Fibroblast of upper back skin (primary cell): ENCODE measurements around the gene LBR.
"Not testable (repeated sequence)": the region's sequence is repeated elsewhere in the genome, so short reads cannot be mapped to it uniquely, and the experiment has no call there.

Experiments used
- DNase-seq: peaks from one replicate; pipeline ENCODE4 v3.0.0-alpha.2; 2013

The LBR gene

GRCh38 chr1:225427235-225428067 lies at the start of gene LBR:
TSS of gene LBR (minus strand) at chr1:225428038. CDS start at chr1:225424075, 3,963 bp downstream.
- peak; percentile 21 for DNase-seq

- no peak for DNase-seq
These were observed 49.6 kb upstream of the LBR start for GRCh38 chr1:225477296-225477911.

- peak; percentile 40 for DNase-seq
These were observed 48.7 kb upstream of the LBR start for GRCh38 chr1:225476538-225476988.

GRCh38 chr1:225476100-225476511 lies 48.3 kb upstream of the LBR start:
- DNase-seq, result no peak

DNA sequence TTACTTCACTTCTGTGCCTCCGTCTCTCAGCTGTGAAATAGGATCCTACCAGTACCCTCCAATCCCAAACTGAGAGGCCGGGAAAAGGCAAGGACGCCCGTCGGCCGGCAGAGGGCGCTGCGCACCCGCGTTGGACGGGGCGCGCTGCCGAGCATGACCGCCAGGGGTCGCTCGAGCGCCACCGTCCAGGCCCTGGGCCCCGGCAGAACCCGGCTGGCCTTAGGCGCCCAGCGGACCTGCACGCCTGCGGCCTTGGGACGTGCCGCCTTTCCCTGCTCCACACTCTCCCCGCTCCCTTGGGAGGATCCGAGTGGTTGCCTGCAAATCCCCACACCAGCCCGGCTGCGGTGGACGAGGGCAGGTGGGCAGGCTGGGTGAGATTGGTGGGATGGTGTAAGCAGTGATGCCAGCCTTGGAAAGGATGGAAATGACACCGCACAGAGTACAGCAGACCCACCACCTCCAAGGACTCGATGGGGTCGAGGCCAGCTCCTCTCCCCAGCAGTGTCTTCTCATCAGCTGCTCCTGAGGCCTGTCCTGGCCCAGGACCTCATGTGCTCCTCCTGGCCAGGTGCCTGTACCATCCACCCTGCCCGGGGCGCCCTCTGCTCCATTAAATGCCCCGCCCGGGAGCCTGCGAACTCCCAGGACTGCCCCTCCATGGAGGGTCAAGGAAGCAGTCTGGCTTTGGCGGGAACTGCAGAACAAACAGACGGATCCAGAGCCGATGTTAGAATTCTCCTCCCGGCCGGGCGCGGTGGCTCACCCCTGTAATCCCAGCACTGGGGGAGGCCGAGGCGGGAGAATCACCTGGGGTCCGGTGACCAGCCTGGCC lies 47.4 kb upstream of the LBR start:
- peak; percentile 49 for DNase-seq

DNA sequence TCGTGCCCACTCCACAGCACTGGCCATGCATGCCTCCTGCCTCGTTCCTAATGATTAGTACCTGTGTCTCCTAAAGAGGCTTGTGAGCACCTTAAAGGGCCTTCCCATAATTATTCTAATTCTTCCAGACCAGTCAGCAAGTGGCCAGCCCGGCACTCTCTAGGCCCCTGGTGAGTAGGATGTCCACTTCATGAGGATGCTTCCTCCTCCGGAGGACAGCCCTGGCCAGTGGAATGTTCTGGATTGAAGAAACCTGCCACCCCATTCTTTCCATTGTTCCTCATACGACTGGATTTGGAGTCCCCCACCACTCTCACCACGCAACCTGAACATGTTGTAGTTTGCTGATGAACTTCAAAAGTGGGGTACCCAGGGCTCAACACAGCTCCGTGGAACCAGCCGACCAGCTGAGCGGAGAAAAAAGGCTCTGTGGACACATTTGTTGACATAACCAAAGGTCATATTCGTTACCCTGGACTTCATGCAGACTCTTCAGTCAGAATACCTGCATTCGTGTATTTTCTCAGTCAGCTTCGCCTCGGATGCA lies 46.7 kb upstream of the LBR start:
- DNase-seq, result no peak

DNA sequence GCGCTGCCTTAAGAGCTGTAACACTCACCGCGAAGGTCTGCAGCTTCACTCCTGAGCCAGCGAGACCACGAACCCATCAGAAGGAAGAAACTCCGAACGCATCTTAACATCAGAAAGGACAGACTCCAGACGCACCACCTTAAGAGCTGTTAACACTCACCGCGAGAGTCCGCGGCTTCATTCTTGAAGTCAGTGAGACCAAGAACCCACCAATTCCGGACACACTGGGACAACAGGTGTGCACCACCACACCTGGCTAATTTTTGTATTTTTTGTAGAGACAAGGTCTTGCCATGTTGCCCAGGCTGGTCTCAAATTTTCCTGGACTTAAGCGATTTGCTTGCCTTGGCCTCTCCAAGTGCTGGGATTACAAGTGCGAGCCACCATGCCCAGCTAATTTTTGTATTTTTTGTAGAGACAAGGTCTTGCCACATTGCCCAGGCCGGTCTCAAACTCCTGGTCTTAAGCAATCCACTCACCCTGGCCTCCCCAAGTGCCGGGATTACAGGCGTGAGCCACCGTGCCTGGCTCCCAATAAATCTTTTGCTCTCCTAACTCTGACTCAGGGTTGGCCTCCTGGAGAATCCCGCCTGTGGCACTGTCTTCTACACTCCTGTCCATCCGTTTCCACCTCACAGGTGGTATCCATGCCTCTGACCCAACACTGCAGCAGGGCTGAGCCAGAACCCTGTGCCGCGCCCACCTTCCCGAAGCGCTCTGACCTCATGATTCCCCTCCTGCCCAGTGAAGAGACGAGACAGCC lies 46.0 kb upstream of the LBR start:
- DNase-seq, result not testable (repeated sequence)

- DNase-seq, result not testable (repeated sequence)
These were observed 45.4 kb upstream of the LBR start for GRCh38 chr1:225473266-225473665.

- no peak for DNase-seq
These were observed 43.8 kb upstream of the LBR start for GRCh38 chr1:225471453-225472301.

GRCh38 chr1:225471109-225471452 lies 43.2 kb upstream of the LBR start:
- no peak for DNase-seq

DNA sequence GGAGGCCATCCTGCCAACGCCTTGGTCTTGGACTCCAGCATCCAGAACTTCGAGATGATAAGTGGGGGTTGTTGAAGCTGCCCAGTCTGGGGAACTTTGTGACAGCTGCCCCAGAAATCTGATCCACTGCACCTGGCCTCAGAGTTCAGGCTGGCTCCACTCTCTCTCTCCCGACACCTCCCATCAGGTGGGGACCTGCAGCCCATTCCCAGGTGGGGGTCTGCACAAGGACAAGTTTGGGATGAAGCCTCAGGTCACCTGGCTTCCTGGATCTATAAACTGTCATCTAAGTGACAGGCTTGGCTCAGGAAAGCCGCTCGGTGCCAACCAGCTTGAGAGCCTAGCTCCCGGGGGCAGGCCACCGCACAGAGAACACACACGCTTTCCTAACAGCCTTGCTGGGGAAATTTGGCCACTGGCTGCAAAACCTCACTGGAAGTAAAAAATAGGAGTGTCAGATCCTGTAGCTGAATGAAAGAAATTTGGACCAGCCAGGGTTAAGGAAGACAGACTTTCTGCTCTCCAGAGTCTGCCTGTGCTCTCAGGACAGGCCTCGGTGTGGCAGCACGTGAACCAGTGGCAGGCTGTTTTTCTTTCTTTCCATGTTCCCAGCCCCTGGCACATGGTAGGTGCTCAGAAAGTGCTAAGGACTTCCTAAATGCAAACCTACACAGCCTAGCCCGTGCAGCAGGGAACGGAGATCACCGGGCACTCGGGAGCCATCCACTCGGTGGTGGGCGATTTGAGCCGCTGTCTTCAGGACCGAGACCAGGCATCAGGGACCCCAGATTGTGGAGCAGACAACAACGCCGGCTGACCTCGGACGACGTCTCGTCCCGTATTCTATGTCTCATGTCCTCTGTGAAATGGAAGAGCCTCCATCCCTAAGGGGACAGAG lies 42.6 kb upstream of the LBR start:
- no peak for DNase-seq

GRCh38 chr1:225469051-225469450 lies 41.2 kb upstream of the LBR start:
- no peak for DNase-seq

DNA sequence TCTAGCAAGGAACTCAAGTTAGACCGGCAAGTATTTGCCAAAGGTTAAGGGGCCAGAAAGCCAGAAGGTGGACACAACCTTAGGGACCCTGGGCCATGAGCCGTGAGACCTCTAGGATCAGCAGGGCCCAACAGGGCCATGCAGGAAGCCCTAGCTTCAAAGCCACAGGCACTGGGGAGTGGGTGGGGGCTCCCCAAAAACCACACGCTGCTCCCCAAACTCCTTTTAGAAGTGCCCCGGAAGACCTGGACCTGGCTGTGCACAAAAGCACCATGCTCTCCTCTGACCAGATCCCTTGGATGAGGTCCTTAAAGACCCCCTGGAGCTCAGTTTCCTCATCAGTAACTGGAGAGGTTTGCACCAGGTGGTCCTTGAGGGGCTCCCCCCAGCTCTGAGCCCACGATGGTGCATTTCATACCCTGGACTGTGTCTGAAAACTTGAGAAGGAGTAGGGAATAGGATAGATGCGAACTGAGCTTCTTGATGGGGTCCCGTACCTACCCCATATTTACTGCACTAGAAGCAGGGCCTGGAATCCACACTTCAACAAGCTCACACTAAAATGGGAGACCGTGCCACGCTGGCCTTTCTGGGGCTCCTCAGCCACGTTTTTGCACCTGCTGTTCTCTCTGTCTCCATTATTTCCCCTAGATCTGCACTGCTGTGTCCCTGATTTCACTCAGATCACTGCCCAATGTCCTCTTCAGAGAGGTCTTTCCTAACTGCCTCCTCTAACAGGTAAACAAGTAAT lies 40.6 kb upstream of the LBR start:
- DNase-seq, result no peak

- no peak for DNase-seq
These were observed 39.6 kb upstream of the LBR start for GRCh38 chr1:225467193-225468020.

DNA sequence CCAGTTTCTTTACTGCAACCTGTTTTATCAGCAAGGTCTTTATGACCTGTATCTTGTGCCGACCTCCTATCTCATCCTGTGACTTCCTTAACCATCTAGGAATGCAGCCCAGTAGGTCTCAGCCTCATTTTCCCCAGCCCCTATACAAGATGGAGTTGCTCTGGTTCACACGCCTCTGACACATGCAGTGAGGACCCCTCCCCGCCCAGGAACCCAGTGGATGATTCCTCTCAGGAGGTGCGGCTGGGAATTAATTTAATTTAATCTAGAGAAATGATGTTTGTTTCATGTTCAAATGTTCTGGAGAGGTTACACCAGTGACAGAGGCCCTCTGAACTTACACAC lies 39.0 kb upstream of the LBR start:
- no peak for DNase-seq

GRCh38 chr1:225465793-225466517 lies 38.1 kb upstream of the LBR start:
- no peak for DNase-seq

GRCh38 chr1:225464851-225465792 lies 37.3 kb upstream of the LBR start:
- no peak for DNase-seq
